Vagina (tissue), 2 donors: ENCODE data around the gene GPR55.

ENCODE experiments used
- POLR2A ChIP-seq, 2 donors: fragments of 450-650 bp; IDR thresholded peaks; one replicate each; pipeline ENCODE4 v1.6.1; 2017; ENCODE audit warnings: antibody characterized with exemption in 2 of 2, mild to moderate bottlenecking in 2 of 2, moderate library complexity in 2 of 2
- TF ChIP-seq, protein P1 (sequence below), 3 experiments: fragments of 450-650 bp in 2 of 3; fragments of 200-600 bp in 1 of 3; sonication (generic) in 1 of 3; IDR thresholded peaks; one replicate each; pipeline ENCODE4 v1.5.1; 2017 to 2019; ENCODE audit warnings: antibody characterized with exemption in 3 of 3, mild to moderate bottlenecking in 2 of 3, moderate library complexity in 2 of 3

GRCh38 chr2:230868947-230869913 is 55.8 kb downstream of the GPR55 start:
- no peak for TF ChIP-seq POLR2A (IDR thresholded peaks at IDR 0.05)
- TF ChIP-seq, protein P1, sequence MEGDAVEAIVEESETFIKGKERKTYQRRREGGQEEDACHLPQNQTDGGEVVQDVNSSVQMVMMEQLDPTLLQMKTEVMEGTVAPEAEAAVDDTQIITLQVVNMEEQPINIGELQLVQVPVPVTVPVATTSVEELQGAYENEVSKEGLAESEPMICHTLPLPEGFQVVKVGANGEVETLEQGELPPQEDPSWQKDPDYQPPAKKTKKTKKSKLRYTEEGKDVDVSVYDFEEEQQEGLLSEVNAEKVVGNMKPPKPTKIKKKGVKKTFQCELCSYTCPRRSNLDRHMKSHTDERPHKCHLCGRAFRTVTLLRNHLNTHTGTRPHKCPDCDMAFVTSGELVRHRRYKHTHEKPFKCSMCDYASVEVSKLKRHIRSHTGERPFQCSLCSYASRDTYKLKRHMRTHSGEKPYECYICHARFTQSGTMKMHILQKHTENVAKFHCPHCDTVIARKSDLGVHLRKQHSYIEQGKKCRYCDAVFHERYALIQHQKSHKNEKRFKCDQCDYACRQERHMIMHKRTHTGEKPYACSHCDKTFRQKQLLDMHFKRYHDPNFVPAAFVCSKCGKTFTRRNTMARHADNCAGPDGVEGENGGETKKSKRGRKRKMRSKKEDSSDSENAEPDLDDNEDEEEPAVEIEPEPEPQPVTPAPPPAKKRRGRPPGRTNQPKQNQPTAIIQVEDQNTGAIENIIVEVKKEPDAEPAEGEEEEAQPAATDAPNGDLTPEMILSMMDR (IDR thresholded peaks at IDR 0.05), result no peak
